Brain microvascular endothelial cell (primary cell): ENCODE data around the gene MANF.

ENCODE experiments used
- DNase-seq: peaks from one replicate; pipeline ENCODE4 v3.0.0-alpha.2; 2020
- H3K27ac ChIP-seq: fragments of 250-450 bp; sonication (Bioruptor Pico); 2 replicates; pipeline ENCODE4 v1.5.1; 2020; ENCODE audit warnings: mild to moderate bottlenecking, moderate library complexity
- H3K27me3 ChIP-seq: fragments of 250-450 bp; sonication (Bioruptor Pico); replicated peaks from 2 replicates; pipeline ENCODE4 v1.5.1; 2020; ENCODE audit warnings: mild to moderate bottlenecking
- H3K36me3 ChIP-seq: fragments of 250-450 bp; sonication (Bioruptor Pico); replicated peaks from 2 replicates; pipeline ENCODE4 v1.5.1; 2020; ENCODE audit warnings: mild to moderate bottlenecking
- H3K4me3 ChIP-seq: 2 replicates; pipeline ENCODE4 v1.5.1; 2011; ENCODE audit warnings: low read depth, mild to moderate bottlenecking, control low read depth, low read length, moderate library complexity
- in situ Hi-C: cut with HindIII; loops from 2 replicates; pipeline ENCODE4 v1.10.0; 2017; ENCODE audit warnings: low sequenced_read_pairs, low pct_ligation_motif_present
- TF ChIP-seq, protein P1 (sequence below): IDR thresholded peaks from 2 replicates; pipeline ENCODE4 v1.5.1; 2011; ENCODE audit warnings: low read depth, mild to moderate bottlenecking, moderate library complexity, low read length, control low read depth, inconsistent platforms; ENCODE audit errors: missing control alignments

MANF gene

DNA sequence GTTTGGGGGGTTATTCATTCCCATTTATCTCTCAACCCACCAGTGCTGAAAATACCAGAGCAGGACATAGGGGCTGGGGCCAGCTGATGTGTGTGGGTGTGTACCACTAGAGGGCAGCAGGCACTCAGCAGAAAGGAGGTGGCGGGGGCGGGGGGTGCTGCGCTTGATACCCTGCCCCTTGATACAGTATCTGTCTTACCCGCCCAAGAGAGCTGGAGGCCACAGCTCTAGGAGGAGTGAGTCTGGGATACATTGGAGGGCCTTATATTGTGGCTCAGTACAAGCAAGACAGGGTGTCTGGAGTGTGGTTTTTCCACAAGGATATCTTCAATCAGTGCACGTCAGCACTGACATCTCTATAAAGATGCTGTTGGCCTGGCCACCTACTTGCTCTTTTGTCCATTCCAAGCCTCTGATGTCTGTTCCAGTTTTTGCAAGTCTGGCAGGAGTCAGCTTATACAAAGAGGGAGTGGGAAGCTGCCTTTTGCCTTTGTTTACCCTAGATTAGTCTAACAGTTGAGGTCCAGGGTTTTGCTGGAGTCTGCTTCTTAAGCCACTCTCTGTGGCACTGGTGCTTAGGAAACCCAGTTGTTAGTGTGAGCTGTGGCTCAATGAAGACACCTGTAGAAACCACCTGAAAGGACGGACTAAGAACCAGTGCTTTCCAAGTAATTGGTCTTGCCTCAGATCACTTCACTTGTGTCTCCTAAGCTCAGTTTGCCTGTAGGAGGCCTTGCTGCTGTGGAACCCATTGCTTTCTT is 4.5 kb downstream of the MANF start:
- H3K27ac ChIP-seq, result no peak overlapping the region
- DNase-seq, result peak; percentile 34
- peaks cover 41% of the 10 kb centered on the region for H3K36me3 ChIP-seq
- H3K4me3 ChIP-seq, result no peak overlapping the region
- in situ Hi-C loops, result no loop called here
- H3K27me3 ChIP-seq, result no peaks in the 10 kb centered on the region
- TF ChIP-seq, protein P1, sequence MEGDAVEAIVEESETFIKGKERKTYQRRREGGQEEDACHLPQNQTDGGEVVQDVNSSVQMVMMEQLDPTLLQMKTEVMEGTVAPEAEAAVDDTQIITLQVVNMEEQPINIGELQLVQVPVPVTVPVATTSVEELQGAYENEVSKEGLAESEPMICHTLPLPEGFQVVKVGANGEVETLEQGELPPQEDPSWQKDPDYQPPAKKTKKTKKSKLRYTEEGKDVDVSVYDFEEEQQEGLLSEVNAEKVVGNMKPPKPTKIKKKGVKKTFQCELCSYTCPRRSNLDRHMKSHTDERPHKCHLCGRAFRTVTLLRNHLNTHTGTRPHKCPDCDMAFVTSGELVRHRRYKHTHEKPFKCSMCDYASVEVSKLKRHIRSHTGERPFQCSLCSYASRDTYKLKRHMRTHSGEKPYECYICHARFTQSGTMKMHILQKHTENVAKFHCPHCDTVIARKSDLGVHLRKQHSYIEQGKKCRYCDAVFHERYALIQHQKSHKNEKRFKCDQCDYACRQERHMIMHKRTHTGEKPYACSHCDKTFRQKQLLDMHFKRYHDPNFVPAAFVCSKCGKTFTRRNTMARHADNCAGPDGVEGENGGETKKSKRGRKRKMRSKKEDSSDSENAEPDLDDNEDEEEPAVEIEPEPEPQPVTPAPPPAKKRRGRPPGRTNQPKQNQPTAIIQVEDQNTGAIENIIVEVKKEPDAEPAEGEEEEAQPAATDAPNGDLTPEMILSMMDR, result peak; percentile 91

DNA sequence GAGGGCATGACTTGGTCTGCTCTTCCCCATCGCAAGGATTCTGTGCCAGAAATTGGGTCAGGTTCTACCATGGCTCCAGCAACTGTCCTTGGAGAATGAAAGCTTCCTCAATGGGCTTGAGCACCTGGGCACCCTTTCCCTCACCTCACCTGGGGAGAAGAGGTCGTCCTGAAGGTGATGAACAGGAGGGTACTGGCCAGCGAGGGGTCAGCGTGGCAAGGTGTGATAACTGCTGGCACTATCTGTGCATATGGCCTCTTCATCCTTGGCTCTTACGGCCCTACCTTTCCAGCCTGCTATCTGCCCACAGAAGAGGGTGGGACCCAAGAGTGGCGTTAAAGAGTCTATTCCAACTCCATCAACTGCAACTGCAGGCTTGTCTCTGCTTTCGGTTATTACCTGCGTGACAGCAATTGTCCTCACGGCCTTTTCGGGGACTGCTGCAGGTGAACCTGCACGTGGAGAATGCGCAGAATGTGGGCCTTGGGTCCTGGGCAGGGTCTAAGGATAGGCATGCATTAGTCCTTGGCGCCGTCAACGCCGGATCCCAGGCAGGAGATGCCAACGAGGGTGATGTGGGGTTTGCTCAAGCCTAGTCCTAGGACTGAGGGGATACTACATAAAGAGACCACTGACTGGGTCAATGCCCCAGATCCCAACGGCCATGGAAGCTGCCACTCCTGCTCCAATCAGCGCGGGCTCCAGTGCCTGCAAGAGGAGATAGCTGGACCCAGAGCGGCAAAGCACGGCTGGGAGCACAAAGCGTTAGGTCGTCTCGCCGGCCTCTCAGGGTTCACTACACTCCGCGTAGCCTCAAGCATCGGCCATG is 5.4 kb downstream of the MANF start:
- Histone ChIP-seq H3K27me3 (no peaks in the 10 kb centered on the region), H3K36me3 (peaks cover 45% of the 10 kb centered on the region), H3K4me3 (peak overlapping the region; percentile 42), H3K27ac (no peak overlapping the region)
- TF ChIP-seq, protein P1, result peak; percentile 83
- DNase-seq, result no peak
- in situ Hi-C loops, result no loop called here

DNA sequence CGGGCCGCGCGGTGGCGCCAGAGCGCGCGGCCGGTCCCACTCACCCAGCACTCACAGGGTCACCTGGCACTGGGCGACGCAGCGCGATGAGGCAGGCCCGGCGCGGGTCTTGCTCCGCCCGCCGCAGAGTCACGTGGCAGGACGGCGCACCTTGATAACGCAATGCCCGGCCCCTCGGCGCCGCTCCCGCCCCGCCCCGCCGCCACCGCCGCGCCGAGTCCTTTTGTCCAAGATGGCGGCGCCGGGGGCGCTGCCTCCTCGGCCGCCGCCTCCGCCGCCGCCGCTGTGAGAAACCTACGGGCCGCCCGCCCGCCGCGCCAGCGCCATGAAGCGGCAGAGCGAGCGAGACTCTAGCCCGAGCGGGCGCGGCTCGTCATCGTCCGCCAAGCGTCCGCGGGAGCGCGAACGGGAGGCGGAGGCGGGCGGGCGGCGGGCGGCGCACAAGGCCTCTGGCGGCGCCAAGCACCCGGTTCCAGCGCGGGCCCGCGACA is 6.0 kb downstream of the MANF start, which contains the start of gene RBM15B:
TSS of gene RBM15B (plus strand) at position 211 of the 491 bp plus-strand sequence. CDS start at position 326, 115 bp downstream.
- TF ChIP-seq, protein P1, result no peak

DNA sequence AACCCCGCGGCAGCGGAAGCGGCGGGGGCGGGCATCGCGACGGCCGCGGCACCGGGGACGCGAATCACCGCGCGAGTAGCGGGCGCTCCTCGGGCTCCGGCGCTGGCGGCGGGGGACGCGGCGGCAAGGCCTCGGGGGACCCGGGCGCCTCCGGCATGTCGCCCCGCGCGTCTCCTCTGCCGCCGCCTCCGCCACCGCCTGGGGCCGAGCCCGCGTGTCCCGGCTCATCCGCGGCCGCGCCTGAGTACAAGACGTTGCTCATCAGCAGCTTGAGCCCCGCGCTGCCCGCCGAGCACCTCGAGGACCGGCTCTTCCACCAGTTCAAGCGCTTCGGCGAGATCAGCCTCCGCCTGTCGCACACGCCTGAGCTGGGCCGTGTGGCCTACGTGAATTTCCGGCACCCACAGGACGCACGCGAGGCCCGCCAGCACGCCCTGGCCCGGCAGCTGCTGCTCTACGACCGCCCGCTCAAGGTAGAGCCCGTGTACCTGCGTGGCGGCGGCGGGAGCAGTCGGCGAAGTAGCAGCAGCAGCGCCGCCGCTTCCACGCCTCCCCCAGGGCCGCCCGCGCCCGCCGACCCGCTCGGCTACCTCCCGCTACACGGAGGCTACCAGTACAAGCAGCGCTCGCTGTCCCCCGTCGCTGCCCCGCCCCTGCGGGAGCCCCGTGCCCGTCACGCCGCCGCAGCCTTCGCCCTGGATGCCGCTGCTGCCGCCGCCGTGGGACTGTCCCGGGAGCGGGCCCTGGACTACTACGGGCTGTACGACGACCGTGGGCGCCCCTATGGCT is 6.7 kb downstream of the MANF start:
- in situ Hi-C loops, result no loop called here
- DNase-seq, result peak; percentile 12
- Histone ChIP-seq H3K27ac (peak overlapping the region; percentile 91), H3K36me3 (peaks cover 58% of the 10 kb centered on the region), H3K4me3 (peak overlapping the region; percentile 71), H3K27me3 (no peaks in the 10 kb centered on the region)
- TF ChIP-seq, protein P1, result no peak

More for the DNA sequence above, 6.0 kb downstream of the MANF start, which contains the start of gene RBM15B:
- in situ Hi-C loops, result no loop called here
- Histone ChIP-seq H3K27me3 (no peaks in the 10 kb centered on the region), H3K36me3 (peaks cover 51% of the 10 kb centered on the region), H3K4me3 (peak within 1 kb of the TSS; percentile 71), H3K27ac (peak within 1 kb of the TSS; percentile 91)
- DNase-seq, result peak; percentile 96

DNA sequence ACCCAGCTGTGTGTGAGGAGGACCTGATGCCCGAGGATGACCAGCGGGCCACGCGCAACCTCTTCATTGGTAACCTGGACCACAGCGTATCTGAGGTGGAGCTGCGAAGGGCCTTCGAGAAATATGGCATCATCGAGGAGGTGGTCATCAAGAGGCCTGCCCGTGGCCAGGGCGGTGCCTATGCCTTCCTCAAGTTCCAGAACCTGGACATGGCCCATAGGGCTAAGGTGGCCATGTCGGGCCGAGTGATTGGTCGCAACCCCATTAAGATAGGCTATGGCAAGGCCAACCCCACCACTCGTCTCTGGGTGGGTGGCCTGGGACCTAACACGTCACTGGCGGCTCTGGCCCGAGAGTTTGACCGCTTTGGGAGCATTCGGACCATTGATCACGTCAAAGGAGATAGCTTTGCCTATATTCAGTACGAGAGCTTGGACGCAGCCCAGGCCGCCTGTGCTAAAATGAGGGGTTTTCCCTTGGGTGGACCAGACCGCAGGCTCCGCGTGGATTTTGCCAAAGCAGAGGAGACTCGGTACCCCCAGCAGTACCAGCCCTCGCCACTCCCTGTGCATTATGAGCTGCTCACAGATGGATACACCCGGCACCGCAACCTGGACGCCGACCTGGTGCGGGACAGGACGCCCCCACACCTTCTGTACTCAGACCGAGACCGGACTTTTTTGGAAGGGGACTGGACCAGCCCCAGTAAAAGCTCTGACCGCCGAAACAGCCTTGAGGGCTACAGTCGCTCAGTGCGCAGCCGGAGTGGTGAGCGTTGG is 7.5 kb downstream of the MANF start:
- Histone ChIP-seq H3K4me3 (peak overlapping the region; percentile 71), H3K27me3 (no peaks in the 10 kb centered on the region), H3K36me3 (peaks cover 58% of the 10 kb centered on the region), H3K27ac (no peak overlapping the region)
- TF ChIP-seq, protein P1, result no peak
- in situ Hi-C loops, result no loop called here
- DNase-seq, result no peak
